Smooth muscle cell (in vitro differentiated cells): ENCODE data around the gene IFNGR1. TPM values are rescaled to one million over a fixed set of nuclear protein-coding genes. Genes with fewer than 3 reads are reported as not detected.

ENCODE experiments used
- DNase-seq: peaks from one replicate; lab custom pipeline; 2025; ENCODE audit not compliant: unreplicated experiment; lab: John Stamatoyannopoulos, UW
- H2AFZ ChIP-seq: fragments of 200-600 bp; sonication (generic); 2 replicates; pipeline ENCODE4 v1.6.0; 2016; ENCODE audit warnings: antibody characterized with exemption, low read depth, mild to moderate bottlenecking
- H3F3A ChIP-seq: fragments of 200-600 bp; sonication (generic); 2 replicates; pipeline ENCODE4 v1.6.0; 2017; ENCODE audit warnings: antibody characterized with exemption, low read depth
- H3K27ac ChIP-seq: fragments of 200-600 bp; sonication (generic); 2 replicates; pipeline ENCODE4 v1.5.1; 2016; ENCODE audit warnings: low read depth, mild to moderate bottlenecking
- H3K27me3 ChIP-seq: fragments of 200-600 bp; sonication (generic); 2 replicates; pipeline ENCODE4 v1.6.1; 2016; ENCODE audit warnings: low read depth, mild to moderate bottlenecking
- H3K36me3 ChIP-seq: fragments of 200-600 bp; sonication (generic); 2 replicates; pipeline ENCODE4 v1.5.1; 2016; ENCODE audit warnings: low read depth
- H3K4me1 ChIP-seq: fragments of 200-600 bp; sonication (generic); 2 replicates; pipeline ENCODE4 v1.5.1; 2016; ENCODE audit warnings: low read depth
- H3K4me2 ChIP-seq: fragments of 200-600 bp; sonication (generic); 2 replicates; pipeline ENCODE4 v1.6.0; 2016; ENCODE audit warnings: mild to moderate bottlenecking
- H3K4me3 ChIP-seq: fragments of 200-600 bp; sonication (generic); 2 replicates; pipeline ENCODE4 v1.5.1; 2016; ENCODE audit warnings: mild to moderate bottlenecking
- H3K79me2 ChIP-seq: fragments of 200-600 bp; sonication (generic); 2 replicates; pipeline ENCODE4 v1.6.0; 2016; ENCODE audit warnings: low read depth, mild to moderate bottlenecking
- H3K9ac ChIP-seq: fragments of 200-600 bp; sonication (generic); 2 replicates; pipeline ENCODE4 v1.6.0; 2016; ENCODE audit warnings: low read depth
- H3K9me3 ChIP-seq: fragments of 200-600 bp; sonication (generic); replicated peaks from 2 replicates; pipeline ENCODE4 v1.5.1; 2016; ENCODE audit warnings: low read depth
- H4K20me1 ChIP-seq: fragments of 200-600 bp; sonication (generic); 2 replicates; pipeline ENCODE4 v1.6.0; 2016; ENCODE audit warnings: low read depth
- CTCF ChIP-seq: fragments of 200-600 bp; sonication (generic); IDR thresholded peaks from 2 replicates; pipeline ENCODE4 v1.5.1; 2017; ENCODE audit warnings: borderline replicate concordance, mild to moderate bottlenecking, antibody characterized with exemption; ENCODE audit not compliant: insufficient read depth, poor library complexity, severe bottlenecking
- WGBS: methylation state at CpG from one replicate; pipeline ENCODE4 v1.1.7; 2016; ENCODE audit warnings: low lambda C conversion rate; 5-methylcytosine and 5-hydroxymethylcytosine counted together
- polyA plus RNA-seq: library from polyadenylated mRNA; unstranded; fragments of >200 nt; fragmentation: Nextera tagmentation; extraction: Ambion mirVana; gene quantifications from 2 replicates; pipeline ENCODE4 v1.2.1, GENCODE V29; 2016
- total RNA-seq: library from RNA; depleted of rRNA; stranded (reverse); fragments of >200 nt; gene quantifications from 2 replicates; pipeline ENCODE4 v1.2.3, GENCODE V29; 2014

IFNGR1 gene
- total and polyA plus RNA-seq, 2 experiments from 2014 or later = 61.1 to 83.7 TPM

DNA sequence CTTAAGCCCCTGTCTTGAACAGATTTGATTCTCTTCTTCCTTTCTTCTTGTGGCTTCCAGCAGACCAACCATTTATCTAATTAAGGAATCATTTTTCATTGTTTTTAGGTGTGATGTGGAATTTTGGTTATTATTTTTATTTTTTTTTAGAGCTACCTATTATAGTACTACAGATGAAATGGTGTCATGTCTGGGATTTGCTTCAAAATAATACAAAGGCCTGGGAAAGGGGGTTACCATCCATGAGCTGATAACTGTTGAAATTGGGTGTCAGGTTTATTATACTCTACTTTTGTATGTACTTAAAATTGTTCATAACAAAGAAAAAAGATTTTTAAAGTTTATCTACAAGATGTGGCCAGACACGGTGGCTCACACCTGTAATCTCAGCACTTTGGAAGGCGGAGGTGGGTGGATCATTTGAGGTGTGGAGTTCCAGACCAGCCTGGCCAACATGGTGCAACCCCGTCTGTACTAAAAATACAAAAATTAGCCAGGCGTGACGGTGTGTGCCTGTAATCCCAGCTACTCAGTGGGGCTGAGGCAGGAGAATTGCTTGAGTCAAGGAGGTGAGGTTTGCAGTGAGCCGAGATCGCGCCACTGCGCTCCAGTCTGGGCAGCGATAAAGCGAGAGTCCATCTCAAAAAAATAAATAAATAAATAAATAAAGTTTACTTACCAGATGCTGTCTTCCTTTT, 46.3 kb downstream of the IFNGR1 start:
- H3K4me2 ChIP-seq = no peak overlapping the region
- DNase-seq = no peak
- no peaks in the 10 kb centered on the region for H3F3A ChIP-seq
- H3K27ac ChIP-seq = no peak overlapping the region
- no peak overlapping the region for H2AFZ ChIP-seq
- H3K9ac ChIP-seq = no peak overlapping the region
- H3K27me3 ChIP-seq = no peaks in the 10 kb centered on the region
- H4K20me1 ChIP-seq = no peaks in the 10 kb centered on the region
- TF ChIP-seq CTCF = no peak
- no peaks in the 10 kb centered on the region for H3K36me3 ChIP-seq
- no peaks in the 10 kb centered on the region for H3K4me1 ChIP-seq
- WGBS = 94% methylated on average over 11 of the region's 11 CpGs
- H3K9me3 ChIP-seq = no peaks in the 10 kb centered on the region
- H3K79me2 ChIP-seq = no peaks in the 10 kb centered on the region
- no peak overlapping the region for H3K4me3 ChIP-seq

DNA sequence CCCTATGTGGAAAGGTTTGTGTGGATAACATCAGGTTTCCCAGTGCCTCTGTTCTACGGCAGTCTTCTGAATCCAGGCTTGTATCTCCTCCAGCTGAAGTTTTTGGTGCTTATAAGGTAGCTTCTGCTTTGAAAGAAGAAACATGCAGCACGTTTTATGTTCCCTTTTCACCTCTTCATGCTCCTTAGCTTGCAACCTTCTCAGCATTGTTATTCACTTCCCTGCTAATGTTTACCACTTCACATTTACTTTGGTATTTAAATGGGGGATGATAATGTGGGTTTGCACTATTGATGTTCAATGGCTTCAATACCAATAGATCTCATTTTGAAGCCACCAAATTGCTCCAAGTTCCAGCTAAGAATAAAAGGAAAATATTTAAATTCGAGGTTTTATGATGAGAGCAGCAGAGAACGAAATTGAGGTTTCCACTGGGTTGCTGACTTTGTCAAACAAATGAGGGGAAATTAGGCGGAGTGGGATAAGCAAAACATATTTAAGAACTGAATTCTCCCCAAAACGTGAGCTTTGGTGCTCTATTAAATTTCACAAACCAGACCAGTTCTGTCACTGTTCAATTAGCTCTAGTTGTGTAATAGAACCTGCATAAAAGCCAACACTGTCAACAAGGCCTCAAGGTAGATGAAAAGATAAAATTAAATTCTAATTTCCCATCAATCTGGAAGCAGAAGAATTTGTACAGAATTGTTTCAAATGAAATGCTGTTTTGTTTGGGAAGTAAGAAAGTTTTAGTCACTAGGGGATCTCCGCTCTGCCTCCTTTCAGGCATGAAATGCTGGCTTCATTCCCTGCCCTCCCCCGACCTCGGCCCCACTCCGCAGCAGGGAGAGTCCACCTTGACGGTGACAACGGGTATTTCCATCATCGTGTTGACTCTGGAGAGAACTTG, 47.1 kb downstream of the IFNGR1 start:
- no peaks in the 10 kb centered on the region for H3K9me3 ChIP-seq
- no peak overlapping the region for H3K4me2 ChIP-seq
- TF ChIP-seq CTCF = no peak
- 72% methylated on average over 13 of the region's 13 CpGs for WGBS
- H3F3A ChIP-seq = no peaks in the 10 kb centered on the region
- no peaks in the 10 kb centered on the region for H3K36me3 ChIP-seq
- H3K27ac ChIP-seq = no peak overlapping the region
- no peak for DNase-seq
- no peaks in the 10 kb centered on the region for H3K79me2 ChIP-seq
- no peaks in the 10 kb centered on the region for H3K27me3 ChIP-seq
- no peak overlapping the region for H3K9ac ChIP-seq
- no peak overlapping the region for H3K4me3 ChIP-seq
- H3K4me1 ChIP-seq = no peaks in the 10 kb centered on the region
- no peaks in the 10 kb centered on the region for H4K20me1 ChIP-seq
- no peak overlapping the region for H2AFZ ChIP-seq

GRCh38 chr6:137171053-137171374, 48.2 kb downstream of the IFNGR1 start:
- Histone ChIP-seq H2AFZ (no peak overlapping the region), H3F3A (no peaks in the 10 kb centered on the region), H3K4me3 (no peak overlapping the region), H3K79me2 (no peaks in the 10 kb centered on the region), H3K9ac (no peak overlapping the region), H3K36me3 (no peaks in the 10 kb centered on the region), H3K9me3 (no peaks in the 10 kb centered on the region), H3K4me1 (no peaks in the 10 kb centered on the region), H3K27ac (no peak overlapping the region), H3K27me3 (no peaks in the 10 kb centered on the region), H4K20me1 (no peaks in the 10 kb centered on the region), H3K4me2 (no peak overlapping the region)
- TF ChIP-seq CTCF = no peak
- no peak for DNase-seq
- WGBS = 48% methylated on average over 1 of the region's 1 CpG
